DOHH2 (cell line): Measurements from ENCODE around the gene BCLAF3.

Experiments used
- H3F3A ChIP-seq: fragments of 200-600 bp; sonication (generic), shearing (Covaris generic); 2 replicates; pipeline ENCODE4 v1.6.0; 2016; ENCODE audit warnings: antibody characterized with exemption, mild to moderate bottlenecking; ENCODE audit not compliant: control insufficient read depth, insufficient read depth
- H3K27ac ChIP-seq: fragments of 200-600 bp; sonication (generic); 2 replicates; pipeline ENCODE4 v1.5.1; 2014; ENCODE audit warnings: low read depth, mild to moderate bottlenecking, low read length, moderate library complexity
- H3K27me3 ChIP-seq: fragments of 200-600 bp; sonication (generic); 2 replicates; pipeline ENCODE4 v1.6.1; 2014; ENCODE audit warnings: mild to moderate bottlenecking, low read length, mixed read lengths; ENCODE audit not compliant: control insufficient read depth
- H3K36me3 ChIP-seq: fragments of 200-600 bp; sonication (generic); 2 replicates; pipeline ENCODE4 v1.6.1; 2014; ENCODE audit warnings: mild to moderate bottlenecking, low read length, moderate library complexity, mixed read lengths; ENCODE audit not compliant: control insufficient read depth
- H3K4me1 ChIP-seq: fragments of 200-600 bp; sonication (generic); 2 replicates; pipeline ENCODE4 v1.6.1; 2014; ENCODE audit warnings: mild to moderate bottlenecking, low read length, mixed read lengths; ENCODE audit not compliant: control insufficient read depth
- H3K4me2 ChIP-seq: fragments of 200-600 bp; sonication (generic); 2 replicates; pipeline ENCODE4 v1.6.0; 2014; ENCODE audit warnings: mild to moderate bottlenecking, low read length, moderate library complexity
- H3K4me3 ChIP-seq: fragments of 200-600 bp; sonication (generic); 2 replicates; pipeline ENCODE4 v1.5.1; 2014; ENCODE audit warnings: mild to moderate bottlenecking, low read length, mixed read lengths
- H3K79me2 ChIP-seq: fragments of 200-600 bp; sonication (generic); 2 replicates; pipeline ENCODE4 v1.6.1; 2014; ENCODE audit warnings: mild to moderate bottlenecking, low read length, mixed read lengths; ENCODE audit not compliant: control insufficient read depth
- H3K9me2 ChIP-seq: fragments of 200-600 bp; sonication (generic); replicated peaks from 2 replicates; pipeline ENCODE4 v1.6.1; 2014; ENCODE audit warnings: mild to moderate bottlenecking, low read length, mixed read lengths; ENCODE audit not compliant: control insufficient read depth
- H3K9me3 ChIP-seq: fragments of 200-600 bp; sonication (generic); 2 replicates; pipeline ENCODE4 v1.6.1; 2014; ENCODE audit warnings: antibody characterized with exemption, low read length, mixed read lengths; ENCODE audit not compliant: control insufficient read depth, insufficient read depth
- H4K20me1 ChIP-seq: fragments of 200-600 bp; sonication (generic); 2 replicates; pipeline ENCODE4 v1.6.0; 2014; ENCODE audit warnings: low read depth, mild to moderate bottlenecking, antibody characterized with exemption, low read length, moderate library complexity; ENCODE audit not compliant: control insufficient read depth, insufficient read depth
- EZH2phosphoT487 ChIP-seq: fragments of 200-600 bp; sonication (generic); IDR thresholded peaks from 2 replicates; pipeline ENCODE4 v1.6.1; 2017; ENCODE audit warnings: borderline replicate concordance, mild to moderate bottlenecking, antibody characterized with exemption, low read length, moderate library complexity, mixed read lengths
- TF ChIP-seq, protein P1 (sequence below): fragments of 200-600 bp; sonication (generic); IDR thresholded peaks from one replicate; pipeline ENCODE4 v1.5.1; 2014; ENCODE audit warnings: antibody characterized with exemption, mild to moderate bottlenecking, low read depth, low read length; ENCODE audit not compliant: poor library complexity, severe bottlenecking

The BCLAF3 gene

DNA sequence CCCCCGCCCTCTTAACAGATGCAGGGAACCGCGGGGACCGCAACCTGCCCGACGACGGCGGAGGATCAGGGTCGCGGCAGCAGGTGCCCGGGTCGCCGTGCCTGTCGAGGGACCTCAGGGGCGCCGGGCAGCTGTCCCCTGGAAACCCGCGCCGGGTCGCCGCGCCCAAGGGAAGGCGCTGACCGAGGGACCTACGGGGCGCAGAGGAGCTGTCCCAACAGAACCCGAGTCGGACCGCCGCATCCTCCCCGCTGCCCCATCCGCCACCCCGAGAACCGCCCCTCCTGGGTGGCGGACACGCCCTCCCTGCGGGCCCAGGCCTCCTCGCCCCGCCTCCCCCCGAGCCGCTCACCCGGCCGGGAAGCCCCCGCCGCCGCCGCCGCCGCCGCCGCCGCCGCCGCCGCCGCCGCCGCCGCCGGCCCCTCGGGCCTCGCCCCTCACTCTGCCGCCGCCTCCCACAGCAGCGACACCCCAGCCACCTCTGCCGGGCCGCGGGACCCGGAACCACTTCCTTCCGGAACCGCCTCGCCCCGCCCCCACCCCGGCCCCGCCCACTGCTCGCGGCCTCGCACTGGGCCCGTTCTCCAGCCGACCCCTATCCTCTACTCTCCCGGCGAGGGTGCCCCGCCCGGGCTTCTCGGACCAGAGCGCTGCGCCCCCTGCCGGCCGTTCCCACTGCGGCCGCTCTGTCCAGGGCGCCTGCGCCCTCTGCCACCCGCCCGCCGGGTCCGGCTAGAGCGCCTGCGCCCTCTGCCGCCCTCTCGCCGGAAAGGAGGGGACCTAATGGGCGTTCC is at the start of gene BCLAF3:
BCLAF3 (minus strand) TSS at position 506 of the 794 bp plus-strand sequence. CDS start 20,797 bp downstream, outside the sequence.
- H3K4me1 ChIP-seq, result peaks cover 13% of the 10 kb centered on the region
- peak within 1 kb of the TSS; percentile 79 for H3K4me2 ChIP-seq
- no peak within 1 kb of the TSS for H3K27ac ChIP-seq
- H3K27me3 ChIP-seq, result no peaks in the 10 kb centered on the region
- no peaks in the 10 kb centered on the region for H4K20me1 ChIP-seq
- H3K4me3 ChIP-seq, result peak within 1 kb of the TSS; percentile 81
- TF ChIP-seq, protein P1, sequence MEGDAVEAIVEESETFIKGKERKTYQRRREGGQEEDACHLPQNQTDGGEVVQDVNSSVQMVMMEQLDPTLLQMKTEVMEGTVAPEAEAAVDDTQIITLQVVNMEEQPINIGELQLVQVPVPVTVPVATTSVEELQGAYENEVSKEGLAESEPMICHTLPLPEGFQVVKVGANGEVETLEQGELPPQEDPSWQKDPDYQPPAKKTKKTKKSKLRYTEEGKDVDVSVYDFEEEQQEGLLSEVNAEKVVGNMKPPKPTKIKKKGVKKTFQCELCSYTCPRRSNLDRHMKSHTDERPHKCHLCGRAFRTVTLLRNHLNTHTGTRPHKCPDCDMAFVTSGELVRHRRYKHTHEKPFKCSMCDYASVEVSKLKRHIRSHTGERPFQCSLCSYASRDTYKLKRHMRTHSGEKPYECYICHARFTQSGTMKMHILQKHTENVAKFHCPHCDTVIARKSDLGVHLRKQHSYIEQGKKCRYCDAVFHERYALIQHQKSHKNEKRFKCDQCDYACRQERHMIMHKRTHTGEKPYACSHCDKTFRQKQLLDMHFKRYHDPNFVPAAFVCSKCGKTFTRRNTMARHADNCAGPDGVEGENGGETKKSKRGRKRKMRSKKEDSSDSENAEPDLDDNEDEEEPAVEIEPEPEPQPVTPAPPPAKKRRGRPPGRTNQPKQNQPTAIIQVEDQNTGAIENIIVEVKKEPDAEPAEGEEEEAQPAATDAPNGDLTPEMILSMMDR, result peak; percentile 63
- TF ChIP-seq EZH2phosphoT487, result no peak
- H3K9me2 ChIP-seq, result no peaks in the 10 kb centered on the region
- H3K79me2 ChIP-seq, result peaks cover 4% of the 10 kb centered on the region; the same call in 1 of the 2 replicates
- no peaks in the 10 kb centered on the region for H3K36me3 ChIP-seq
- no peaks in the 10 kb centered on the region for H3K9me3 ChIP-seq
- no peaks in the 10 kb centered on the region for H3F3A ChIP-seq

DNA sequence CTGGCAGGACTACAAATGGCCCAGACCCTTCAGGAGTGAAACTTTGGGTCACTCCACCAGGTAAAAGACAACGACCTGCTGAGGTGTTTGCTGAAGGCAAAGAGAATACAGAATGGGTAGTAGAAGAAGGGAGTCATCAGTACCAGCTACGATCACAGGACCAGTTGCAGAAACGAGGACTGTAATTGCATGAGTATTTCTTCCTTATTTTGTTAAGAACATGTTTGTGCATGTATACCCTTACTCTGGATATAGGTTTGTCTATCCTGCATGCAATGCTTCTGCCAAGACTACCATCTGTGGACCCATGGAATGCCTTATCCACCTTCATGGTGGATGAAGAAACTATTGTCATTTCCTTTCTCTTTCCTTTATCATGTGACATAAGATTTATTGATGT is 48.1 kb upstream of the BCLAF3 start:
- Histone ChIP-seq H3K4me3 (no peak overlapping the region), H3K27me3 (no peaks in the 10 kb centered on the region), H3K36me3 (no peaks in the 10 kb centered on the region), H3K4me1 (no peaks in the 10 kb centered on the region), H3K27ac (no peak overlapping the region), H3K9me2 (no peaks in the 10 kb centered on the region), H3K9me3 (no peaks in the 10 kb centered on the region), H4K20me1 (no peaks in the 10 kb centered on the region), H3K79me2 (no peaks in the 10 kb centered on the region), H3K4me2 (no peak overlapping the region), H3F3A (no peaks in the 10 kb centered on the region)
- TF ChIP-seq, protein P1, result no peak
- TF ChIP-seq EZH2phosphoT487, result no peak

DNA sequence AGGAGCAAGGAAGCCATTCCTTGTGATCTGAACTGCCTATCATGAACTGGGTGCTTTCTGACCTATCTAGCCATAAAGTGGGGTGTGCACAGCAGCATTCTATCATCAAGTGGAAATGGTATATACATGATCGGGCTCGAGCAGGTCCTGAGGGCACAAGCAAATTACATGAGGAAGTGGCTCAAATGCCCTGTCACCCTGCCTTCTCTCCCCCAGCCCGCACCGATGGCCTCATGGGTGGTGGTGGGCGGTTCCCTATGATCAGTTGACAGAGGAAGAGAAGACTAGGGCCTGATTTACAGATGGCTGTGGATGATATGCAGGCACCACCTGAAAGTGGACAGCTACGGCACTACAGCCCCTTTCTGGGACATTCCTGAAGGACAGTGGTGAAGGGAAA is 46.3 kb upstream of the BCLAF3 start:
- no peaks in the 10 kb centered on the region for H3K4me1 ChIP-seq
- H3K9me2 ChIP-seq, result no peaks in the 10 kb centered on the region
- no peak overlapping the region for H3K4me3 ChIP-seq
- TF ChIP-seq, protein P1, result no peak
- TF ChIP-seq EZH2phosphoT487, result no peak
- no peaks in the 10 kb centered on the region for H3F3A ChIP-seq
- no peaks in the 10 kb centered on the region for H3K36me3 ChIP-seq
- no peaks in the 10 kb centered on the region for H3K9me3 ChIP-seq
- no peaks in the 10 kb centered on the region for H3K27me3 ChIP-seq
- H3K4me2 ChIP-seq, result no peak overlapping the region
- H3K79me2 ChIP-seq, result no peaks in the 10 kb centered on the region
- no peak overlapping the region for H3K27ac ChIP-seq
- no peaks in the 10 kb centered on the region for H4K20me1 ChIP-seq
